Cardiac fibroblast (primary cell): ENCODE measurements around the gene MAN2A1.

ENCODE experiments used
- DNase-seq, 2 donors: peaks; one replicate each; pipeline versions ENCODE4 v3.0.0 to v3.0.0-alpha.2; 2010; ENCODE audit warnings: low read depth in 2 of 2
- H3K4me3 ChIP-seq, 2 donors: replicated peaks in 1 of 2; 1 replicate in 1 of 2; 2 replicates in 1 of 2; pipeline ENCODE4 v1.5.1; 2011; ENCODE audit warnings: low read depth in 2 of 2, low read length in 2 of 2, mild to moderate bottlenecking in 2 of 2, moderate library complexity in 1 of 2
- TF ChIP-seq, protein P1 (sequence below): IDR thresholded peaks from one replicate; pipeline ENCODE4 v1.5.1; 2011; ENCODE audit warnings: low read depth, mild to moderate bottlenecking, low read length, inconsistent platforms

The MAN2A1 gene

DNA sequence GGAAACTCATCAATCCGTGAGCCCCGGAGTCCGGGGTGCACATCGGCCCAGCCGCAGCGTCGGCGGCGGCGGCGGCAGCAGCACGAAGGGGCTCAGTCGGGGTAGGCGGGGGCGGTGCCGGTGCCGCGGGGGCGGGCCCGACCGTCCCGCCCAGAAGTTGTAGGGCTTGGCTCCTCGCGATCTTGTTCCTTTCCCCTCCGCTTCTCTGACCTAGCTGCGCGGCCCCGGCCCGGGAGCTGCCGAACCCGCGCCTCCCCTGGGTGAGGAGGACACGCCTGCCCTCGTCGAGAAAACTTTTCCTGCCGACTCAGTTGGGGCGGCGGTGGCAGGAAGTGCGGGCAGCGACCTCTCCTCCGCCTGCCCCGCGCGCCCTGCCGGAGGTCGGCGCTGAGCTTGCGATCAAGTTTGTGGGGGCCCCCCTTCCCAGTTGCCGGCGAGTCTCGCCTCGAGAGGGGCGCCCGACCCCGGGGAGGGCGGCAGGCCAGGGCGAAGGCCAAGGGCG is at the start of gene MAN2A1:
Gene MAN2A1 (plus strand): TSS at position 188 of the 502 bp plus-strand sequence. CDS start 491 bp downstream, outside the sequence.
- peak; percentile 76 for DNase-seq
- TF ChIP-seq, protein P1, sequence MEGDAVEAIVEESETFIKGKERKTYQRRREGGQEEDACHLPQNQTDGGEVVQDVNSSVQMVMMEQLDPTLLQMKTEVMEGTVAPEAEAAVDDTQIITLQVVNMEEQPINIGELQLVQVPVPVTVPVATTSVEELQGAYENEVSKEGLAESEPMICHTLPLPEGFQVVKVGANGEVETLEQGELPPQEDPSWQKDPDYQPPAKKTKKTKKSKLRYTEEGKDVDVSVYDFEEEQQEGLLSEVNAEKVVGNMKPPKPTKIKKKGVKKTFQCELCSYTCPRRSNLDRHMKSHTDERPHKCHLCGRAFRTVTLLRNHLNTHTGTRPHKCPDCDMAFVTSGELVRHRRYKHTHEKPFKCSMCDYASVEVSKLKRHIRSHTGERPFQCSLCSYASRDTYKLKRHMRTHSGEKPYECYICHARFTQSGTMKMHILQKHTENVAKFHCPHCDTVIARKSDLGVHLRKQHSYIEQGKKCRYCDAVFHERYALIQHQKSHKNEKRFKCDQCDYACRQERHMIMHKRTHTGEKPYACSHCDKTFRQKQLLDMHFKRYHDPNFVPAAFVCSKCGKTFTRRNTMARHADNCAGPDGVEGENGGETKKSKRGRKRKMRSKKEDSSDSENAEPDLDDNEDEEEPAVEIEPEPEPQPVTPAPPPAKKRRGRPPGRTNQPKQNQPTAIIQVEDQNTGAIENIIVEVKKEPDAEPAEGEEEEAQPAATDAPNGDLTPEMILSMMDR = no peak

DNA sequence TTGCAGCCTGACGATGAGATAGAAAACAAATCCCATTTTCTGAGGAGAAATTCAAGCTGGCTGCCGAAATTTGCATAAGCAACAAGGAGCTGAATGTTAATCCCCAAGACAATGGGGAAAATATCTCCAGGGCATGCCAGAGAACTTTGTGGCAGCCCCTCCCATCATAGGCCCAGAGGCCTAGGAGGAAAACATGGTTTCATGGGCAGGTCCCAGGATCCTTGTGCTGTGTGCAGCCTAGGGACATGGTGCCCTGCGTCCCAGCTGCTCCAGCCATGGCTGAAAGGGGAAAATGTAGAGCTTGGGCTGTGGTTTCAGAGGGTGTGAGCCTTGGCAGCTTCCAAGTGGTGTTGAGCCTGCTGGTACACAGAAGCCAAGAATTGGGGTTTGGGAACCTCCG is 48.8 kb upstream of the MAN2A1 start:
- TF ChIP-seq, protein P1 = no peak
- no peak for DNase-seq
- H3K4me3 ChIP-seq = no peak overlapping the region

More for the DNA sequence above, at the start of gene MAN2A1:
- H3K4me3 ChIP-seq = peak within 1 kb of the TSS; percentile 86 to 87

DNA sequence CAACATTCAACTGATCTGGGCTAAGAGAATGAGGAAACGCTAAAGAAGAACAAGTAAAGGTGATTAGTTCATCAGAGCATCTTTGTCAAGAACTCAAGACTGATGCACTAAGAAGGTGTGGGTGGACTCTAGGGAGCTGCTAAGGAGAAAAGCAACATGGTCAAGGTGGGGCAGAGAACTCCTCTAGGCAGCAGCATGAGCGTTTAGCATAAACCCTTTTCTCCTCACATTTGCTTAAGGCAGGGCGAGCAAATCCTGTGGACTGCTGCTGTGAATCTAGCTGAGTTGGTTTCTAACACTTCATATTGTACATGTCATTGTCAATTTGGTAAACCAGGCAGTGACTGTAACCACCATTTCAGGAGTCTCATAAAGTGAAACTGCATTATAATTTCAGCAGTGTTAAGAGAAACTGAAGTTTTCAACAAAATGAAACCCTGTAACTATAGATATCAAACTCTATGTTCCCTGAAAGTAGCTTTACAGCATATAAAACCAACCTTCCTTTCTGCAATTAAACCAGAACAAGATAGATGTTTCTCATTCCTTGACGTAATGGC is 45.9 kb upstream of the MAN2A1 start:
- no peak overlapping the region for H3K4me3 ChIP-seq
- DNase-seq = no peak
- TF ChIP-seq, protein P1 = no peak

DNA sequence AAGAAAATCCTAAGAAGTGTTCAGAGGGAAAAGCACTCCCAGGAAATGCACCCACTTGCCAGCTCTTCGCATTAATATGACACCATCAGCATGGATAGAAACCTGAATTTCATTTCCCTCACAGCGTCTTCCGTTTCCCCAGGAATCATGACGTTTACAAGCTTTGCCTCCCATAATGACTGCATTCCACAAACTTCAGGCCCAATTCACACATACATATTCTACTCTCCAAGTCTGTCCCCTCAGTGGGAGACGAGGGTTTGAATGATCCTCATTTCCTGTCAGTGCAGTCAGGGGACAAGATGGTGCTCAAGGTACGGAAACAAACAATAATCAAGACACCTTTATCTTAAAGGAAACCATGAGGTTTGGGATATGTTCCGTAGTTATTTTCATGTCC is 44.9 kb upstream of the MAN2A1 start:
- no peak overlapping the region for H3K4me3 ChIP-seq
- TF ChIP-seq, protein P1 = no peak
- no peak for DNase-seq

DNA sequence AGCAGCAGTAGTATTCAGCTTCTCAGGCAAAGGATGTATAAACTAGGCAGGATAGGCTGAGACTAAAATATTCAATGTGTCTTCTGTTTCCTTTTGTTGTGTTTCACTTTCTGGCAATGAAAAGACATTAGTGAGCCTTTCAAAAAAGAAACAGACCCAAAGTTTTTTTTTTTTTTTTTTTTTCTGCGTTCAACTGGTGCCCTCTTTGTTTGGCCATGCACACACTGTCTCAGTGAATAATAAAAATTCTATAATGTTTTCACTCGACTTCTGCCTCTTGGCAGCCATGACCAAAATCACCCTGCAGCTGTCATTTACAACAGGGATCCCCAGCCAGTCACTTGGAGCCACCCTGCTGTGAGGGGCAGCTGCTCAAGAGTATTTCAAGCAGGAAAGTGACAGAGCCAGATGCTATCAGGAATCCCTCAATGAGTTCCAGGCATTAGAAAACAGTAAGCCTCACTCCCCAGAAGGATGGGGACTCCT is 44.0 kb upstream of the MAN2A1 start:
- no peak for DNase-seq
- TF ChIP-seq, protein P1 = no peak
- no peak overlapping the region for H3K4me3 ChIP-seq

DNA sequence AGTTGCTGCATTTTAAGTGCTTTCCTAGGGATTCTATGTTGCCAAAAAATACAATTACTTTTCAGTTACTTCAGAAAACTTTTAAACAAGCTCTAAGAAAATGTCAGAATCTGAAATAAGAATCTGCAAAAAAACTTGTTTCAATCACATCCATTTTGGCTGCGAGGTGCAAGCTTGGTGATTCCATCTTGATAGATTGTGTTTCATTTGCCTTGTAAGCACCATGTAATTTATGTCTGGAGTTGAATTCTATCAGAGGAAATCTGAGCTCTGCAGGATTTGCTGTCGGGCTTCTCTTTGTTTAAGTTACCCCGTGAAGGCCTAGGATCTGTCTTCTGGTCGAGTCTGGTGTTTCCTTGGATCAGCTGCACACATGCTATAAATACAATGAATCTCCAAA is 40.4 kb upstream of the MAN2A1 start:
- no peak overlapping the region for H3K4me3 ChIP-seq
- TF ChIP-seq, protein P1 = no peak
- DNase-seq = no peak
